GM19035 (cell line): ENCODE data around the gene EXOC6.
"Not testable (repeated sequence)": the region's sequence is repeated elsewhere in the genome, so short reads cannot be mapped to it uniquely, and the experiment has no call there.

Source experiments
- ATAC-seq: cut with Tn5 transposase; IDR thresholded peaks from one replicate; pipeline ENCODE4 v1.9.1; 2021; ENCODE audit not compliant: unreplicated experiment

EXOC6 gene

GRCh38 chr10:92876509-92877036 lies 28.3 kb downstream of the EXOC6 start:
- ATAC-seq = no peak

- ATAC-seq = no peak
Observed at GRCh38 chr10:92880233-92880861, 32.0 kb downstream of the EXOC6 start.

DNA sequence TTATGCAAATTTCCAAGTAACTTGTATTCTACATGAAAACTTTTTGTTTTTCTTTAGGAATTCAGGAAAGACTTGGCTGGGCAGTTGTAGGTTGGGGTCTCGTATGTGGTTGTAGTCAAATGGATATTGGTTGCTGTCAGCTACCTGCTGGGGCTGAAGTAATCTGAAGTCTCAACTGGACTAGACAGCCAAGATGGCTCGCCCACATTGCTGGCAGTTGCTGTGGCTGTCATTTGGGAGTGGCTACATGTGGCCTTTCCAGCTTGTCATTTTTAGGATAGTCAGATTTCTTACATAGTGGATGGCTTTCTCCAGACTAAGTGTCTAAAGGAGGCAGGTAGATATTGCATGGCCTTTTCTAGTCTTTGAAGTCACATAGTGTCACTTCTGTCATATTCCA lies 32.6 kb downstream of the EXOC6 start:
- ATAC-seq = no peak

DNA sequence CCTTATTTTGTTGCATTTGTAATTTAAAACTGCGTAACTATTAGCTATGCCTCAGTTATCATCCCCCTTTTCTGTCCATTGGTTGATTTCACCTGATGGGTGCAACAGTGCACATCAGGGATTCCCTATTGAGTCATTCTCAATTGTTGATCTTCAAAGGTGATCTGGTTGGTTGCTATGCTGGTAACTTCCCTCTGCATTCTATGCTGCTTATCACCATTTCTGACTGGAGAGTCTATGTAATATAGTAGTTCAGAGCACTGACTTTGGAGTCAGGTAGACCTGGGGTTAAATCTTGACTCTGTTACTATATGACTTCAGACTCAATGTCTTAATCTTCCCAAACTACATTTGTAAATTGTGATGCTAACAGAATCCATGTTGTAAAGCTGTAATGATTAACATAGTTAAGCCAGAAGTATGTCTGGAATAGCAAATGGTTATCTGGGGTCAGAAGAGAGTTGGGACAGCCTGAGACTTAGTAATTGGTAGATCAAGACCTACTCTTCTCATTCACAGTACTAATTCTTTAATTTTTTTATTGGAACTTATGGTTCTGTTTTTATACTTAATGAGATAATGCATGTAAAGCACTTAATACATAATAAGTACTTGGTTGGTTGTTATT lies 38.1 kb downstream of the EXOC6 start:
- ATAC-seq = no peak

DNA sequence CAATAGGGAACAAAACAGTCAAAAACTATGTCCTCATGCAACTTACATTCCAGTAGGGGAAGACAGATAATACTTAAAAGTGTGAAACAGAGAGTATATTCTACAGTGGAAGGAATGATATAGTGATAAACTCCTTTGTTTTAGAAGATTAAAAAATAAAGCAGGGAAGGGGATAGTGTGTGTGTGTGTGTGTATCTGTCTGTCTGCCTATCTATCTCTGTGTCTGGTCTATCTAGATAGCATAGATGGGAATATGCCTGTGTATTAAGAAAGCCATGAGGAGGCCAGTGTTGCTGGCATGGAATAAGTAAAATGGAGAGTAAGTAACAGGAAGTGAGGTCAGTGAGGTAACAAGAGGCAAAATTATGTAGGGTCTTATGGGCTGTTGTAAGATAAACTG lies 42.2 kb downstream of the EXOC6 start:
- ATAC-seq = no peak

- no peak for ATAC-seq
Observed at GRCh38 chr10:92891885-92892690, 43.8 kb downstream of the EXOC6 start.

GRCh38 chr10:92892691-92893054 lies 44.4 kb downstream of the EXOC6 start:
- ATAC-seq = no peak

- ATAC-seq = no peak
Observed at GRCh38 chr10:92894081-92894655, 45.8 kb downstream of the EXOC6 start.

DNA sequence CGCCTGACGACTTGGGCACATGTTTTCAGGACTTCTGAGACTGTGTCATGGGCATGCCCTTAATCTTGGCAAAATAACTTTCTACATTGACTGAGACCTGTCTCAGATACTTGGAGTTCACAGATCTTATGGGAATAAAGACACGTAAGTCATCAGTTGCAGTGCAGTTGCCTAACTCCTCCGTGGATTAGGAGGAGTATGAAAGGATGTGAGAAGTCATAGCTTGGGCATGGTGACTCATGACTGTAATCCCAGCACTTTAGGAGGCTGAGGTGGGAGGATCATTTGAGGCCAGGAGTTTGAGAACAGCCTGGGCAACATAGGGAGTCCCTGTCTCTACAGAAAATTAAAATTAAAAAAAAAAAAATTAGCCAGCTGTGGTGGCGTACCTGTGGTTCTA lies 49.6 kb downstream of the EXOC6 start:
- no peak for ATAC-seq

DNA sequence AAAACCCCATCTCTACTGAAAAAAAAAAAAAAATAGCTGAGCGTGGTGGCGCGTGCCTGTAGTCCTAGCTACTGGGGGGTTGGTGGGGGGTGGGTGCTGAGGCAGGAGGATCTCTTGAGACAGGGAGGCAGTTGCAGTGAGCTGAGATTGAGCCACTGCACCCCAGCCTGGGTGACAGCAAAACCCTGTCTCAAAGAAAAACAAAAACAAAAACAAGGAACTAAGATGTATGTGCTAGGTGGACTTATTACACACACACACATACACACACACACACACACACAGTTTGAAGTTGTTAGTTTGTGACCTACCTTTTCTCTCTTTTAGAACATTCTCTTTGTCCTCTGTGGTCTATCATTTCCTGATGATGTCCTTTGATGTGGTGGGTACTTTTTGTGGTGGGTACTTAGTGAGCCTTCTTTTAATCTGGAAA lies 53.5 kb downstream of the EXOC6 start:
- ATAC-seq = no peak

- no peak for ATAC-seq
Observed at GRCh38 chr10:92903633-92904032, 55.3 kb downstream of the EXOC6 start.

- ATAC-seq = no peak
Observed at GRCh38 chr10:92907280-92907679, 59.0 kb downstream of the EXOC6 start.

DNA sequence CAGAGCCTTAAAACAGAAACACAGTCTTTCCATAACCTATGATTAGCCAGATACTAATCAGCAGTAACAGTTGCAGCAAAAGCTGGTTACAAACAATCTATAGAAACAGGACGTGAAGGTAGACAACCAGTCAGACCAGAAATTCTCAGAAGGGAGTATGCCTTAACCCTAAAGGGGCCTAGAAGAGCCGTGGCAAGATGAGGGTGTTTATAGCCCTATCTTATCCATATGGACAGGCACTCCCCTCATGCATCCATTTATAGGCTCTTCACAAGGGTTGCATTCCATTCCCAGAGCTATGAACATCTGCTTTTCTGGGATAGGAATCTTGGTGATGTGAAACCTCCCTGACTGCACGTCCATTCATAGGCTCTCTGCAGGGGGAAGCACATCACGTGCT lies 64.3 kb downstream of the EXOC6 start:
- ATAC-seq = not testable (repeated sequence)

DNA sequence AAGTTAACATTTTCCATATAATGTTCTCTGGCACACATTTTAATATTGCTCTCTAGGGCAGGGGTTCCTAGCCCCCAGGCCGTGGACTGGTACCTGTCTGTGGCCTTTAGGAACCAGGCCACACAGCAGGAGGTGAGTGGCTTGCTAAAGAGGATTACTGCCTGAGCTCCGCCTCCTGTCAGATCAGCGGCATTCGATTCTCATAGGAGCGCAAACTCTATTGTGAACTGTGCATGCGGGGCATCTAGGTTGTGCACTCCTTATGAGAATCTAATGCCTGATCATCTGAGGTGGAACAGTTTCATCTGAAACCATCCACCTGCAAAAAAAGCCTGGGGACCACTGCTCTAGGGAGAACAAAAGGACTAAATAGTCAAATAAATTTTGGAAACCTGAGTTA lies 65.7 kb downstream of the EXOC6 start:
- ATAC-seq = no peak

GRCh38 chr10:92914478-92915325 lies 66.4 kb downstream of the EXOC6 start:
- ATAC-seq = peak; percentile 70

DNA sequence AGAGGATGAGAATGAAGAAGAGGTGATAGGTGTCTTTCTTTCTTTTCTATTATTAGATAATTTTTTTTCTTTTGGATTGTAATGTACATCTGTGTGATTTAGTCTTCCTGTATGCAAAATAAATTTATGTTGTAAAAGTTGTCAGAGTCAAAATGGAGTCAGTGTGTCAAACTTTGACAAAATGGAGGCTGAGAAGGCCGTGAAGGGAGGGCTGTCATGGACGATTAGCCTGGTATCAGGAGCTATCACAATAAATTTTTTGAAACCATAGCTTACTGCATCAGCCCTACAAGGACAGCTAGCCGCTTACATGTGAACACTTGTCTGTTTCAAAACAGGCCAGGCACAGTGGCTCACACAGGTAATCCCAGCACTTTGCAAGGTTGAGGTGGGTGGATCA lies 67.6 kb downstream of the EXOC6 start:
- ATAC-seq = no peak

DNA sequence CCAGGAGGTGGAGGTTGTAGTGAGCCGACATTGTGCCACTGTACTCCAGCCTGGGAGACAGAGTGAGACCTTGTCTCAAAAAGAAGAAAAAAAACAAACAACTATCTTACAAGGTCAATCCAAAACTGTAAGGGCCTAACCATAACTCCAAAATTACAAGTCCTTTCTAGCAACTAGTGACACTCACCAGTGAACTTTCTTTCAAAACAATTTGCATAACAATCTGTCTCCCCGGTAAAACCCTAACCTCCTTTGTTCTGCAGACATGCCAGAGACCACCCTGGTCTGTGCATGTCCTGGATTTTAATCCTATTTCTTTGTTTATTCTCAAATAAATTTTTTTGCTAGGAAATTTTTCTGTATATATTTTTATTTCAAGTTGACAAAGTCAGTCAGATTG lies 68.1 kb downstream of the EXOC6 start:
- ATAC-seq = no peak

DNA sequence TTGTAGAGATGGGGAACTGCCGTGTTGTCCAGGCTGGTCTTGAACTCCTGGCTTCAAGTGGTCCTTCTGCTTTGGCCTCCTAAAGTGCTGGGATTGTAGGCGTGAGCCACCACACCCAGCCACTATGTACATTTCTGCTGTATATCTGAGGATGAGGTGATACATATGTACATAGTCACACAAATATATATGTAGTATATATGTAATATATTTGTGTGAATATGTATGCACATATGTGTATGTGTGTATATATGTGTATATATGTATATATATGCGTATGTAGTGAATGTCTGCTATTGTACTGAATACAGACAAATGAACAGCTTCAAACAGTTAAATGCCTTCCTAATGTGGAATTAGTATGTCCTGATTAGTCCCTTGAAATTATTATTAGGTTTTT lies 70.3 kb downstream of the EXOC6 start:
- ATAC-seq = no peak

- ATAC-seq = no peak
Observed at GRCh38 chr10:92920866-92921265, 72.5 kb downstream of the EXOC6 start.

DNA sequence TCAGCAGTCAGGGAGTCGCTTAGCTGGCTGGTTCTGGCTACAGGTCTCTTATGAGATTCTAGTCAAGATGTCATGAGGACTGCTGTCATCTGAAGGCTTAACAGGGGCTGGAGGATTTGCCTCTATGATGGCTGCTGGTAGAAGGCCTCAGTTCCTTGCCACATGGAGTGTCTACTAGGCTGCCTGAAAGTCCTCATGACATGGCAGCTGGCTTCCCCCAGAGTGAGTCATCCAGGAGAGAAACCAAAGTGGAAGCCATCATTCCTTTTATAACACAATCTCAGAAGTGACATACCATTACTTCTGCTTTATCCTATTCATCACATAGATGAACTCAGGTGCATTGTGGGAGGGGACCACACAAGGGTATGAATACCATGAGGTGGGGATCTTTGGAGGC lies 75.1 kb downstream of the EXOC6 start:
- ATAC-seq = no peak

GRCh38 chr10:92929896-92930295 lies 81.6 kb downstream of the EXOC6 start:
- no peak for ATAC-seq
